ENCODE data around the gene PVALB.

- TF ChIP-seq FOS (IDR thresholded peaks at IDR 0.05; ENCODE audit: borderline replicate concordance, extremely low read depth, insufficient read length), result no peak
- TF ChIP-seq CTCF (IDR thresholded peaks at IDR 0.05 in 2 of 3, conservative IDR thresholded peaks at IDR 0.05 in 1 of 3; ENCODE audit: control insufficient read depth in 2 of 3, extremely low read depth in 1 of 3, insufficient read depth in 1 of 3, low read depth in 3 of 3, low read length in 3 of 3), result no peak
- no peak for TF ChIP-seq CEBPB (IDR thresholded peaks at IDR 0.05; ENCODE audit: borderline replicate concordance in 1 of 2, low read depth in 2 of 2, low read length in 2 of 2)
- TF ChIP-seq POU2F2 (IDR thresholded peaks at IDR 0.05; ENCODE audit: borderline replicate concordance, low read depth, low read length), result no peak
- no peak for TF ChIP-seq POLR2A (IDR thresholded peaks at IDR 0.05; ENCODE audit: low read depth, low read length)
- TF ChIP-seq TCF7 (IDR thresholded peaks at IDR 0.05; ENCODE audit: borderline replicate concordance), result no peak
- no peak for TF ChIP-seq ATF3 (IDR thresholded peaks at IDR 0.05; ENCODE audit: borderline replicate concordance, extremely low read depth, low read depth, low read length)
- no peak for TF ChIP-seq EZH2 (IDR thresholded peaks at IDR 0.05; ENCODE audit: borderline replicate concordance, control insufficient read depth, low read depth, low read length)
- no peak for TF ChIP-seq TCF12 (IDR thresholded peaks at IDR 0.05; ENCODE audit: low read depth, low read length)
Observed at GRCh38 chr22:36826262-36826661, 9.4 kb upstream of the PVALB start.

Data from GM12878 (cell line).